T-helper 2 cell (primary cell): Measurements from ENCODE around the gene CLEC16A.

Experiments used
- DNase-seq, 5 experiments: peaks; one replicate each; pipeline versions ENCODE4 v3.0.0 to v3.0.0-alpha.2; 2012 to 2022
- total RNA-seq, 2 donors: gene quantifications; one replicate each; lab custom pipeline; 2026; lab: John Stamatoyannopoulos, UW

Gene CLEC16A, protein sequence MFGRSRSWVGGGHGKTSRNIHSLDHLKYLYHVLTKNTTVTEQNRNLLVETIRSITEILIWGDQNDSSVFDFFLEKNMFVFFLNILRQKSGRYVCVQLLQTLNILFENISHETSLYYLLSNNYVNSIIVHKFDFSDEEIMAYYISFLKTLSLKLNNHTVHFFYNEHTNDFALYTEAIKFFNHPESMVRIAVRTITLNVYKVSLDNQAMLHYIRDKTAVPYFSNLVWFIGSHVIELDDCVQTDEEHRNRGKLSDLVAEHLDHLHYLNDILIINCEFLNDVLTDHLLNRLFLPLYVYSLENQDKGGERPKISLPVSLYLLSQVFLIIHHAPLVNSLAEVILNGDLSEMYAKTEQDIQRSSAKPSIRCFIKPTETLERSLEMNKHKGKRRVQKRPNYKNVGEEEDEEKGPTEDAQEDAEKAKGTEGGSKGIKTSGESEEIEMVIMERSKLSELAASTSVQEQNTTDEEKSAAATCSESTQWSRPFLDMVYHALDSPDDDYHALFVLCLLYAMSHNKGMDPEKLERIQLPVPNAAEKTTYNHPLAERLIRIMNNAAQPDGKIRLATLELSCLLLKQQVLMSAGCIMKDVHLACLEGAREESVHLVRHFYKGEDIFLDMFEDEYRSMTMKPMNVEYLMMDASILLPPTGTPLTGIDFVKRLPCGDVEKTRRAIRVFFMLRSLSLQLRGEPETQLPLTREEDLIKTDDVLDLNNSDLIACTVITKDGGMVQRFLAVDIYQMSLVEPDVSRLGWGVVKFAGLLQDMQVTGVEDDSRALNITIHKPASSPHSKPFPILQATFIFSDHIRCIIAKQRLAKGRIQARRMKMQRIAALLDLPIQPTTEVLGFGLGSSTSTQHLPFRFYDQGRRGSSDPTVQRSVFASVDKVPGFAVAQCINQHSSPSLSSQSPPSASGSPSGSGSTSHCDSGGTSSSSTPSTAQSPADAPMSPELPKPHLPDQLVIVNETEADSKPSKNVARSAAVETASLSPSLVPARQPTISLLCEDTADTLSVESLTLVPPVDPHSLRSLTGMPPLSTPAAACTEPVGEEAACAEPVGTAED
- 41.5 to 49.4 reads per million in 2 donors for total RNA-seq

DNA sequence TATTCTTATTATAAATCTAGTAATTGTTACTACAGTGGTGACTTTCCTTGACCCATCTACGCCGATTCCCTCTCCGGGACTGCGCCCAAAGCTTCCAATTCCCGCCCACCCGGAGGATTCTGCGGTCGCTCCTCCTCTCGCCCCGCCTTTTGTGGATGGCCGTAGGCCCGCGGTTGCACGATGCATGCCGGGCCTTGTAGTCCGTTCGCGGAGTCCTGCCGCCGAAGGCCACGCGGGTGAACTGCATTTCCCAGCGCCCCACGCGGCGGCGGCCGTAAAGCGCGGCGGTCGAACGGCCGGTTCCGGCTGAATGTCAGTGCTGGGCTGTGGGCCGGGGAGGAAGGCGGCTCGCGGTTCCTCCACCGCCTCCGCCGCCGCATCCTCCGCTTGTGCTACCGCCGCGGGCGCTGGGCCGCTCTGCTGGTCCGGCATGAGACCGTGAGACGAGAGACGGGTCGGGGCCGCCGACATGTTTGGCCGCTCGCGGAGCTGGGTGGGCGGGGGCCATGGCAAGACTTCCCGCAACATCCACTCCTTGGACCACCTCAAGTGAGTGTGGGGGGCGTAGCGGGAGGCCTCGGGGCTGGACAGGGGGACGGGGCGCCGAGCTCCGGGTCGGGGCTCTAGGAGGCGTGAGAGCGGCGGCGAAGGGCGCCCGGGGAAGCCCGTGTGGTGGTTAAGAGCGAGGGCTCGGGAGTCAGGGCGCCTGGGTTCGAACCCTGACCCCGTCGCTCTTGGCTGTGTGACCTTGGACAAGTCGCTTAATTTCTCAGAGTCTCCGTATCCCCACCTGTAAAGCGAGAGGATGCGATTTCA, at the start of gene CLEC16A:
Gene CLEC16A, plus strand, starts transcription at position 316 of the 816 bp plus-strand sequence. Its CDS starts 154 bp downstream, at position 470.
- DNase-seq, result peak; percentile 90 to 96 (median 94)

DNA sequence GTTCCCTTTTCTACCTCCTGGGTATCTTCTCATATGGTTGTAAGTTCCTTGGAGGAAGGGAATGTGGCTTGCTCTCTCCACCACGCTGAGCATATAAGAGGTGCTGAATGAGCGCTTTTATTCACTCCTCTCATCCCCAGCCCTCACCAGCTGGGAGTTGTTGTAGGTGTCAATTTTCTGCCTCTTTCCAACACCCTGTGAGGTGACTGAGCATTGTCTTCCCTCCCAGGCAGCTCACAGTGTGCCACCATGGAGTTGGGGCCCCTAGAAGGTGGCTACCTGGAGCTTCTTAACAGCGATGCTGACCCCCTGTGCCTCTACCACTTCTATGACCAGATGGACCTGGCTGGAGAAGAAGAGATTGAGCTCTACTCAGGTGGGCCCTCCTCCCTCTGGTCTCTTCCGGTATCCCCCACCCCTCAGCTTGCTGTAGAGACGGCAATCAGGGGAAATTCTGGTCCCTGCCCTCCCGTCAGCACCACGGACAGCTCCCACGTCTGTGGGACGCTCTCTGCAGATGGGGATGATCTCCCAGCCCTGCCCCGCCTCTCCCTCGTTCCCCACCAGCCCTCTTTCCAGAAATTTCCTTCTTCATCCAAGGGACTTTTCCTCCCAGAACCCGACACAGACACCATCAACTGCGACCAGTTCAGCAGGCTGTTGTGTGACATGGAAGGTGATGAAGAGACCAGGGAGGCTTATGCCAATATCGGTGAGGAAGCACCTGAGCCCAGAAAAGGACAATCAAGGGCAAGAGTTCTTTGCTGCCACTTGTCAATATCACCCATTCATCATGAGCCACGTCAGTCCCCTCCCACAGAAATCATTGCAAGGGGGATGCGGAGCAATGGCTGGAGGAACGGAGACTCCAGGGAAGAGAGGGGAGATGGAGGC, 49.1 kb upstream of the CLEC16A start:
- peak in 1 of 5 experiments; percentile 29 for DNase-seq

DNA sequence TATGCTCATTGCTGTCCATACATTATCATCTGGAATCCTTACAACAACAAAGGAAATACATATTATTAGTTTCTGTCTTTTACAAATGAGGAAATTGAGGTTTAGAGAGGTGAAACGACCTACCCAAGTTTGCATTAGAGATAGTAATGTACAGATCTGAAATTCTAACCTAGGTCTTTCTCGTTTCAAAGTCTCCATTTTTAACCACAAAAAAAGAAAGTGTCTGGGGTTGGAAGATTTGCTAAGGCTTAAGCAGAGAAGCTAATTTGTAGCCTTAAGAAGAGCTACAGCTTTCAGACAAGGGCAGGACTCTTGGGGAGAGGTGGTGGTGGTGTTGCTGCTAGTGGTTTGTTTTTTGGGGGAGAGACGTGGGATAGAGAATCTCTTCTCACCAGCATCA, 48.2 kb upstream of the CLEC16A start:
- no peak for DNase-seq

DNA sequence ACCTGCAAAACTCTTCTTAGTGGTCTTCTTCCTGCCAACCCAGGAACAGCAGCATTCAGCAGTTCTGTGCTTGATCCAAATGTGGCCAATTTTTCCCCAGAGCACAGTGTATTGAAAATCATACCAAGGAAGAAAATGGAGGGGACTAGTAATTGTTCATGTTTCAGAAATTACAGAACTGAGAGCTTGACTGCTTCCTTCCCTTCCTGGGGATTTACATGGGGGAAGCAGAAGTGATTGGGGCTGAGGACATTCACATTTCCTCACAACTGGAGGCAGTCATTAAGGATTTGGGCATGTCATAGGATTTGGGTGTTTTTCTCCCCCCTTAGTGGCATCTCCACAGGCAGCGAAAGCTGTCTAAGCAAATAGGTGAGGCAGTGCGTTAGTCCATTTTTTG, 47.6 kb upstream of the CLEC16A start:
- no peak for DNase-seq

DNA sequence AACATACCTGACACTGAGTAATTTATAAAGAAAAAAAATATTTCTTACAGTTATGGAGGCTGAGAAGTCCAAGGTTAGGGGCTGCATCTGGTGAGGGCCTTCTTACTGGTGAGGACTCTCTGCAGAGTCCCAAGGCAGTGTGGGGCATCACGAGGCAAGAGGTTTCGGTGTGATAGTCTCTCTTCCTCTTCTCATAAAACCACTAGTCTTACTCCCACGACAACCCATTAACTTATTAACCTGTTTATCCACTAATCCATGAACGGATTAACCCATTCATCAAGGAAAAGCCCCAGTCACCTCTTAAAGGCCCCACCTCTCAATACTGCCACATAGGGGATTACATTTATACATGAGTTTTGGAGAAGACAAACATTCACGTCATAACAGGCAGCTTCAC, 47.2 kb upstream of the CLEC16A start:
- DNase-seq, result no peak

DNA sequence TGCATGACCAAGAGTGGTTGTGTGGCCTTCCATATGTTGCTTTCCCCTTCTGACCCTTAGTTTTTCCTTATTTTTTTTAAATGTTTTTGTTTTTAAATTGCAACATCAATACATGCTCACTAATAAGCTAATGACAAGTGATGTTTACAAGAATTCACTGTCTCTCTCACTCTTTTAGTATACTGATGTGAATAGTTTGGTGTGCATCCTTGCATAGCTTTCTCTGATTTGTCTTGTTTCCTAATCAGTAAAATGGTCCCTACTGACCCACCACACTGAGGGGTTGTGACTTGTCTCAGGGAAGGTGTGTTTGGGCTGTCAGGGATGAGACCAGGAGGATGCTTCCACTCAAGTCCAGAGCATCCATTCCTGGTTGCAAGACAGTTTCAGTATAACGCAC, 41.4 kb upstream of the CLEC16A start:
- no peak for DNase-seq

DNA sequence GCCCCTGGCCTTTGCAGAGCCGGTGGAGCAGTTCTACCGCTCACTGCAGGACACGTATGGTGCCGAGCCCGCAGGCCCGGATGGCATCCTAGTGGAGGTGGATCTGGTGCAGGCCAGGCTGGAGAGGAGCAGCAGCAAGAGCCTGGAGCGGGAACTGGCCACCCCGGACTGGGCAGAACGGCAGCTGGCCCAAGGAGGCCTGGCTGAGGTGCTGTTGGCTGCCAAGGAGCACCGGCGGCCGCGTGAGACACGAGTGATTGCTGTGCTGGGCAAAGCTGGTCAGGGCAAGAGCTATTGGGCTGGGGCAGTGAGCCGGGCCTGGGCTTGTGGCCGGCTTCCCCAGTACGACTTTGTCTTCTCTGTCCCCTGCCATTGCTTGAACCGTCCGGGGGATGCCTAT, 37.9 kb upstream of the CLEC16A start:
- DNase-seq, result no peak

DNA sequence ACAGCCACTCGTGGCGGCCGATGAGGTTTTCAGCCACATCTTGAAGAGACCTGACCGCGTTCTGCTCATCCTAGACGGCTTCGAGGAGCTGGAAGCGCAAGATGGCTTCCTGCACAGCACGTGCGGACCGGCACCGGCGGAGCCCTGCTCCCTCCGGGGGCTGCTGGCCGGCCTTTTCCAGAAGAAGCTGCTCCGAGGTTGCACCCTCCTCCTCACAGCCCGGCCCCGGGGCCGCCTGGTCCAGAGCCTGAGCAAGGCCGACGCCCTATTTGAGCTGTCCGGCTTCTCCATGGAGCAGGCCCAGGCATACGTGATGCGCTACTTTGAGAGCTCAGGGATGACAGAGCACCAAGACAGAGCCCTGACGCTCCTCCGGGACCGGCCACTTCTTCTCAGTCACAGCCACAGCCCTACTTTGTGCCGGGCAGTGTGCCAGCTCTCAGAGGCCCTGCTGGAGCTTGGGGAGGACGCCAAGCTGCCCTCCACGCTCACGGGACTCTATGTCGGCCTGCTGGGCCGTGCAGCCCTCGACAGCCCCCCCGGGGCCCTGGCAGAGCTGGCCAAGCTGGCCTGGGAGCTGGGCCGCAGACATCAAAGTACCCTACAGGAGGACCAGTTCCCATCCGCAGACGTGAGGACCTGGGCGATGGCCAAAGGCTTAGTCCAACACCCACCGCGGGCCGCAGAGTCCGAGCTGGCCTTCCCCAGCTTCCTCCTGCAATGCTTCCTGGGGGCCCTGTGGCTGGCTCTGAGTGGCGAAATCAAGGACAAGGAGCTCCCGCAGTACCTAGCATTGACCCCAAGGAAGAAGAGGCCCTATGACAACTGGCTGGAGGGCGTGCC, 37.2 kb upstream of the CLEC16A start:
- no peak for DNase-seq

DNA sequence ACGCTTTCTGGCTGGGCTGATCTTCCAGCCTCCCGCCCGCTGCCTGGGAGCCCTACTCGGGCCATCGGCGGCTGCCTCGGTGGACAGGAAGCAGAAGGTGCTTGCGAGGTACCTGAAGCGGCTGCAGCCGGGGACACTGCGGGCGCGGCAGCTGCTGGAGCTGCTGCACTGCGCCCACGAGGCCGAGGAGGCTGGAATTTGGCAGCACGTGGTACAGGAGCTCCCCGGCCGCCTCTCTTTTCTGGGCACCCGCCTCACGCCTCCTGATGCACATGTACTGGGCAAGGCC, 36.7 kb upstream of the CLEC16A start:
- no peak for DNase-seq

DNA sequence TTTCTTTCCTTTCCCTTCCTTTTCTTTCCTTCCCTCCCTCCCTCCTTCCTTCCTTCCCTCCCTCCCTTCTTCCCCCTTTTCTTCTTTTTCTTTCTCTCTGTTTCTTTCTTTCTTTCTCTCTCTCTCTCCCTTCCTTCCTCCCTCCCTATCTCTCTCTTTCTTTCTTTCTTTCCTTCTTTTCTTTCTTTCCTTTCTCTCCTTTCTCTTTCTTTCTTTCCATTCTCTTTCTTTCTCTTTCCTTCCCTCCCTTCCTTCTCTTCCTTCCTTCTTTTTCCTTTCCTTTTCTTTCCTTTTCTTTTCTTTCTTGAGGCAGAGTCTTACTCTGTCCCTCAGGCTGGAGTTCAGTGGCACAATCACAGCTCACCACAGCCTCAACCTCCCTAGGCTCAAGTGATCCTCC, 33.1 kb upstream of the CLEC16A start:
- DNase-seq, result no peak

DNA sequence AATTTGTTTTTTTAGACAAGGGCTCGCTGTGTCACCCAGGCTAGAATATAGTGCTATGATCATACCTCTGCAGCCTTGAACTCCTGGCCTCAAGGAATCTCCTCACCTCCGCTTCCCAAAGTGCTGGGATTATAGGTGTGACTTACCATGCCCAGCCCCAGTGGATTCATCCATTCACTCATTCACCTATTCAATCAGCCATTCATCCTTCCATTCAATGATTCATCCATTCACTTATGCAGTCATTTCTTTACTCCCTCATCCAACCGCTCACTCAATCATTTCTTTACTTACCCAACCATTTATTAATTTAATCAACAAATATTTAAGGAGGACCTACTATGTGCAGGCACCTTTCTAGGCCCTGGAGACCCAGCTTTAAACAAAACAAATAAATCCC, 27.8 kb upstream of the CLEC16A start:
- no peak for DNase-seq

DNA sequence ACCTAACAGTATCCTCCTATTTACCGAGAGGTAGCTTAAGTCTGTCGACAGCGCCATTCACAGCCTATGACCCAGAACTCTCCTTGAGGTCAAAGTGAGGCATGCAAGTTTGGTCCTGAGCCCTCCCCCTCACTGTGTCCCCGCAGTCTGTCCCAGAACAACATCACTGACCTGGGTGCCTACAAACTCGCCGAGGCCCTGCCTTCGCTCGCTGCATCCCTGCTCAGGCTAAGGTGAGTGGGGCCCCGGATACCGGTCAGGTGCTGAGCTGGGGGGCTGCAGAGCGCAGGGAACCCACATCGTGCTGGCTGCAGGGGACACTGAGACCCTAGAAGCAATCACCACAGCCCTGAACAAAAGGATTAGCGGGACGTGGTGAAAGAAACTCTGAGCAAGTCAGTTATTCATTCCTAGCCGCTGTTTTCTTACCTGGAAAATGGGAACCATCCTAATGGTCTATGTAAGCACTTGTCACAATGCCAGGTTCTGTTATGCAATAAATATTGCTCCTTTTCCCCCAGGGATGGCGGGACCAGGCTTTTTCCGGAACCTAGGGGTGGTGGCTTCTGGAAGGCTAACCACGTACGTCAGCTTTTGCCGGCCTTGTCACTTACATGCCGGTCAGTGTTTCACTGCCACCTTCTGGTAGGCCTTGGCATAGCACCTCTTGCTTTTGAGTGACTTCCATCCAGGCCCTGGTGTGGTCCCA, 25.9 kb upstream of the CLEC16A start:
- peak; percentile 35 to 82 (median 59) for DNase-seq

DNA sequence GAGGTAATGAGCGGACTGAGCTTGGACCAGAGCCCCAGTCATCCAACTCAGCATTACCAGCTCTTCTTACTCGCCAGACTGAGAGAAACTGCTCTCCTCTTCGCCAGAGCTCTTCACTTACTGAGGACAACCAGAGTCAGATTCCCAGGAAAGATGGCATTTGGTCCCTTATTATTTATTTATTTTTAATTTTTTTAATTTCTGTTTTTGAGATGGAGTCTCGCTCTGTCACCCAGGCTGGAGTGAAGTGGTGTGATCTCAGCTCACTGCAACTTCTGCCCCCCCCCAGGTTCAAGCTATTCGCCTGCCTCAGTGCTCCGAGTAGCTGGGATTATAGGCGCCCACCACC, 25.4 kb upstream of the CLEC16A start:
- DNase-seq, result no peak

DNA sequence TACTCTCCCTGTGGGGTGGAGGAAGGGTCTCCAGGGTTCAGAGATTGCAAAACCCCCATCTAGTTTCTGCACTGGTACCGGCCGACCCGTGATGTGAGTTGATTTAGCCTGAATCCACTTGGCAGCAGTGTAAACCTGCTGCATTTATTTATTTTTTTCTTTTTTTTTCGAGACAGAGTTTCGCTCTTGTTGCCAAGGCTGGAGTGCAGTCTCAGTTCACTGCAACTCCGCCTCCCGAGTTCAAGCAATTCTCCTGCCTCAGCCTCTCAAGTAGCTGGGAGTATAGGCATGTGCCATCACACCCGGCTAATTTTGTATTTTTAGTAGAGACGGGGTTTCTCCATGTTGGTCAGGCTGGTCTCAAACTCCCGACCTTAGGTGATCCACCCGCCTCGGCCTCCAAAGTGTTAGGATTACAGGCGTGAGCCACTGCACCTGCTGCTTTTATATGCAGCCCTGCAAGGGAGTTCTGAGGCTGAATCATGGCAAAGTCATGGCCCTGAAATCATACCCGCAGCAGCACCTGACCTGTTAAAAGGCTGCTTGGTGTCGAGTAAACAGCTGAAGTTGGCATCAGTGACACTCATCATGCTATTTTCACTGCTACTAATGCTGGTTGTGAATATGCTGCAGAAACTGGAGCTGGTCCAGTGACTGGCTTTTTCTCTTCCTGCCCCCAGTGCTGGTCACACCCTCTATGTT, 23.5 kb upstream of the CLEC16A start:
- no peak for DNase-seq

DNA sequence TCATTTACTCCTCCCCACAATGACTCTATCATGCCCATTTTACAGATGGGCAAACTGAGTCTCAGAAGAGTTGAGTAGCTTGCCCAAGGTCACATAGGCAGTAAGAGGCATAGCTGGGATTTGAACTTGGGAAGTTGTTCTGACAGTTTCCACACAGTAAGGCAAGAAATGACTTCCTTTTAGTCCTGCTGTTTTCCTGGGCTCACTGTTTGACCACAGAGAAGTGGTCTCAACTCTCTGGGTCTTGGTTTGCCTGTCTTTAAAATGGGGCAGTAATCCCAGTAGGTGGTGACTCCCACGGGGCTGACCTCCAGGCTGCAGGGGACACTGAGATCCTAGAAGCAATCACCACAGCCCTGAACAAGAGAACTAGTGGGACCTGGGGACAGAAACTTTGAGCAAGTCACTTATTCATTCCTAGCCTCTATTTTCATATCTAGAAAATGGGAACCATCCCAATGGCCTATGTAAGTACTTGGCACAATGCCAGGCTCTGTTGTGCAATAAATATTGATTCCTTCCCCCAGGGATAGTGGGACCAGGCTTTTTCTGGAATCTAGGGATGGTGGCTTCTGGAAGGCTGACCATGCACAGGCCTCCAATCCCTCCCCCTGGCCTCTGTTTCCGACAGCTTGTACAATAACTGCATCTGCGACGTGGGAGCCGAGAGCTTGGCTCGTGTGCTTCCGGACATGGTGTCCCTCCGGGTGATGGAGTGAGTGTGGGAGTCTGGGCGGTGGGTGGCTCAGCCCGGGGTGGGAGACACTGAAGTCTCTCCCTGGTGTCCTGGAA, 22.6 kb upstream of the CLEC16A start:
- DNase-seq, result no peak

DNA sequence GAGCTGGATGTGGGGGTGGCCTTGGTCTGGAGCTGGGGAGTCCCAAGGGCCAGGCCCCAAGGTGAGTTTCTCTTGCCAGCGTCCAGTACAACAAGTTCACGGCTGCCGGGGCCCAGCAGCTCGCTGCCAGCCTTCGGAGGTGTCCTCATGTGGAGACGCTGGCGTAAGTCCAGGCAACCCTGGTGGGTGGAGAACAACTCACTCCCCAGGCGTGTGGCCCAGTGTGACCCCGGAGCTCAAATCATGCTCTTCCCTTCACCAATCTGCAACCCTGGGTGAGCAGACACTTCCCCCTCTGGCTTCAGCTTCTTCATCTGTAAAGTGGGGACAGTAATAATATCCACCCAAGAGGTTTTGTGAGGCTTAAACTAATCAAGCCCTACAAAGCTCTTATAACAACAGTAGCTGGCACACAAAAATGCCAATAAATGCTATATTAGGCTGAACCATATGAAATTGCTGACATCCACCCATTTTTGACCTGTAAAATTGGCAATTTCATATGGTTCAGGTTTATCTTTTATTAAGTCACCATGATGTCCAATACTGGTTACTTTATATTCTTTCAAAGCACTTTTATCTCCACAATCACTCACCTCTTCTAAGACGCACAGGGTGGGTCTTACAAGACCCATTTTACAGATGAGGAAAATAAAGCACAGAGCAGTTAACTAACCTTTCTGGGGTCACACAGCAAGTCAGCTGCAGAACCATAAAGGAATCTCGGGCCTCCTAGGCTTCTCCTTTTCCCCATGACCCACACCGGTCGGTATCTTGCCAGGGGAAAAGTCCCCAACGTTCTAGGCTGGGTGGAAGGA, 21.8 kb upstream of the CLEC16A start:
- no peak for DNase-seq

DNA sequence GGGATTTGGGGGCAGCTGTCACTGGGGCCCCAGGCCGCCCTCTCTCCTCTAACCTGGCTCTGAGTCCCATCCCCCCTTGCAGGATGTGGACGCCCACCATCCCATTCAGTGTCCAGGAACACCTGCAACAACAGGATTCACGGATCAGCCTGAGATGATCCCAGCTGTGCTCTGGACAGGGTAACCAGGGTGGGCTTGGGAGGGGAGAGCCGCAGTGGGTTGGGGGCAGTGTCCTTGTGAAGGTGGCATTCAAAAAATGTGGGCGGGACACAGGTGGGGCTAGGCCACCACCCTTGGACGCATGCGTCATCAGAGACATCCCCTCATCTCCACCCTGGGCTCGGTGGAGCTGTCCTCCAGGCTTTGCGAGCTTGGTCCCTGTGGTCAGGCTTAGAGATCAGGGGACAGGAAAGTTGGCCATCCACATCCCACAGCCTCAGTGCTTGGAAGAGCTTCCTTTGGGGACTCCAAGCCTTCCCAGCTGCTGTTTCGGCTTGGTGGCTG, 21.2 kb upstream of the CLEC16A start:
- DNase-seq, result no peak
